Gastroesophageal sphincter (tissue), 2 donors: Measurements from ENCODE around the gene TPM1.

Source experiments
- POLR2A ChIP-seq, 2 donors: fragments of 450-650 bp; IDR thresholded peaks; one replicate each; pipeline ENCODE4 v1.6.1; 2017; ENCODE audit warnings: antibody characterized with exemption in 2 of 2, mild to moderate bottlenecking in 2 of 2, moderate library complexity in 1 of 2
- POLR2AphosphoS5 ChIP-seq: sonication (generic); formaldehyde crosslinking; IDR thresholded peaks from one replicate; pipeline ENCODE4 v1.6.1; 2017; ENCODE audit warnings: antibody characterized with exemption

GRCh38 chr15:63052077-63052841, 9.7 kb downstream of the TPM1 start:
- TF ChIP-seq POLR2A (IDR thresholded peaks at IDR 0.05) (peak in 1 of 2 donors; percentile 11), POLR2AphosphoS5 (peak; percentile 23)
